H1 (cell line): ENCODE results near the gene HSPA4L. TPM values are rescaled to one million over a fixed set of nuclear protein-coding genes. Genes with fewer than 3 reads are reported as not detected.

ENCODE experiments used
- CTCF ChIA-PET: fragments of 300-600 bp; sonication (Branson Sonifier 250); formaldehyde crosslinking; loops from one replicate; lab custom pipeline; 2021; ENCODE audit not compliant: partially characterized antibody; lab: Charles Lee
- POLR2A ChIA-PET: fragments of 300-600 bp; sonication (Branson Sonifier 250); formaldehyde crosslinking; loops from one replicate; lab custom pipeline; 2021; ENCODE audit warnings: inconsistent platforms; ENCODE audit not compliant: partially characterized antibody; lab: Charles Lee
- DNase-seq, 2 experiments: peaks; one replicate each; pipeline versions ENCODE4 v3.0.0 to v3.0.0-alpha.2; 2010 to 2022; ENCODE audit warnings: low spot score in 2 of 2, low read depth in 1 of 2, mixed read lengths in 1 of 2
- FAIRE-seq: peaks from 2 replicates; lab custom pipeline; 2011; peaks lifted over from hg19 to GRCh38; lab: Jason Lieb, UNC
- H2AFZ ChIP-seq: 2 replicates; pipeline ENCODE4 v1.8.1; 2012; ENCODE audit warnings: low read length, inconsistent platforms
- H2AK5ac ChIP-seq: 2 replicates; pipeline ENCODE4 v1.6.1; 2013; ENCODE audit warnings: low read depth, low read length
- H2BK120ac ChIP-seq: replicated peaks from 2 replicates; pipeline ENCODE3; 2013; ENCODE audit warnings: low read depth, low read length, inconsistent platforms
- H2BK12ac ChIP-seq: 2 replicates; pipeline ENCODE4 v1.6.1; 2013; ENCODE audit warnings: low read depth, low read length
- H2BK15ac ChIP-seq: 2 replicates; pipeline ENCODE4 v1.6.1; 2013; ENCODE audit warnings: low read length
- H2BK20ac ChIP-seq: 2 replicates; pipeline ENCODE4 v1.6.1; 2013; ENCODE audit warnings: low read length
- H2BK5ac ChIP-seq: 2 replicates; pipeline ENCODE4 v1.6.1; 2013; ENCODE audit warnings: low read depth, low read length
- H3K14ac ChIP-seq: 2 replicates; pipeline ENCODE4 v1.6.1; 2013; ENCODE audit warnings: inconsistent platforms; ENCODE audit not compliant: insufficient read length
- H3K18ac ChIP-seq: 2 replicates; pipeline ENCODE4 v1.6.1; 2013; ENCODE audit warnings: low read length; ENCODE audit errors: extremely low read depth
- H3K23ac ChIP-seq: 2 replicates; pipeline ENCODE4 v1.6.1; 2013; ENCODE audit warnings: inconsistent platforms; ENCODE audit not compliant: insufficient read length
- H3K23me2 ChIP-seq: 2 replicates; pipeline ENCODE4 v1.6.1; 2013; ENCODE audit warnings: low read depth, low read length
- H3K27ac ChIP-seq: 2 replicates; pipeline ENCODE4 v1.6.1; 2011; ENCODE audit warnings: low read depth, low read length, inconsistent platforms
- H3K27me3 ChIP-seq, 4 experiments: replicated peaks in 1 of 4; 1 replicate in 1 of 4; 2 replicates in 3 of 4; pipeline versions ENCODE4 v1.6.1 to v1.8.1; 2011 to 2013; ENCODE audit warnings: low read length in 3 of 4, mild to moderate bottlenecking in 3 of 4, inconsistent platforms in 2 of 4, mixed read lengths in 2 of 4, moderate library complexity in 1 of 4; ENCODE audit not compliant: control insufficient read depth in 3 of 4, insufficient read depth in 3 of 4; ENCODE audit errors: extremely low read depth in 1 of 4
- H3K36me3 ChIP-seq, 4 experiments: 2 replicates each; pipeline versions ENCODE4 v1.6.1 to v1.8.1; 2011 to 2013; ENCODE audit warnings: mild to moderate bottlenecking in 4 of 4, low read length in 3 of 4, moderate library complexity in 2 of 4, control low read depth in 1 of 4, inconsistent platforms in 1 of 4; ENCODE audit not compliant: insufficient read depth in 4 of 4, control insufficient read depth in 2 of 4
- H3K4ac ChIP-seq: replicated peaks from 2 replicates; pipeline ENCODE3; 2013; ENCODE audit warnings: low read length, low read depth, mixed read lengths, inconsistent platforms; ENCODE audit not compliant: insufficient read length
- H3K4me1 ChIP-seq, 4 experiments: replicated peaks in 1 of 4; 1 replicate in 1 of 4; 2 replicates in 3 of 4; pipeline versions ENCODE4 v1.6.1 to v1.8.1; 2011 to 2013; ENCODE audit warnings: low read length in 3 of 4, inconsistent platforms in 2 of 4, mixed read lengths in 1 of 4; ENCODE audit not compliant: insufficient read depth in 4 of 4, control insufficient read depth in 3 of 4
- H3K4me2 ChIP-seq, 2 experiments: 2 replicates each; pipeline versions ENCODE4 v1.6.1 to v1.8.1; 2011 to 2013; ENCODE audit warnings: low read depth in 2 of 2, low read length in 2 of 2, control low read depth in 1 of 2, inconsistent platforms in 1 of 2, mild to moderate bottlenecking in 1 of 2; ENCODE audit not compliant: insufficient read depth in 1 of 2
- H3K4me3 ChIP-seq, 4 experiments: fragments of 200-600, 300-600 bp in 1 of 4; sonication (generic), shearing (Covaris generic), sonication (Bioruptor Twin) in 1 of 4; 2 replicates each; pipeline versions ENCODE4 v1.5.1 to v1.8.1; 2011 to 2016; ENCODE audit warnings: low read length in 4 of 4, low read depth in 3 of 4, control low read depth in 2 of 4, inconsistent platforms in 2 of 4, mild to moderate bottlenecking in 2 of 4, mixed read lengths in 1 of 4, moderate library complexity in 1 of 4; ENCODE audit not compliant: insufficient read depth in 2 of 4; ENCODE audit errors: extremely low read depth in 1 of 4
- H3K56ac ChIP-seq: replicated peaks from 2 replicates; pipeline ENCODE3; 2013; ENCODE audit warnings: low read depth, mild to moderate bottlenecking, mixed read lengths, low read length, inconsistent platforms; ENCODE audit not compliant: insufficient read length
- H3K79me1 ChIP-seq: 2 replicates; pipeline ENCODE4 v1.6.1; 2013; ENCODE audit warnings: low read depth, low read length, control low read depth
- H3K79me2 ChIP-seq, 2 experiments: 2 replicates each; pipeline versions ENCODE4 v1.6.1 to v1.8.1; 2012 to 2013; ENCODE audit warnings: low read length in 2 of 2, mild to moderate bottlenecking in 2 of 2, inconsistent platforms in 1 of 2; ENCODE audit not compliant: insufficient read depth in 2 of 2, control insufficient read depth in 1 of 2
- H3K9ac ChIP-seq, 4 experiments: replicated peaks in 1 of 4; 1 replicate in 1 of 4; 2 replicates in 3 of 4; pipeline versions ENCODE4 v1.6.1 to v1.8.1; 2011 to 2013; ENCODE audit warnings: low read depth in 3 of 4, low read length in 3 of 4, control low read depth in 2 of 4, mild to moderate bottlenecking in 2 of 4, moderate library complexity in 2 of 4, inconsistent platforms in 1 of 4; ENCODE audit errors: extremely low read depth in 1 of 4
- H3K9me3 ChIP-seq, 2 experiments: 2 replicates each; pipeline versions ENCODE4 v1.6.1 to v1.8.1; 2012 to 2013; ENCODE audit warnings: mild to moderate bottlenecking in 2 of 2, moderate library complexity in 2 of 2, control low read depth in 1 of 2, inconsistent platforms in 1 of 2, low read depth in 1 of 2, low read length in 1 of 2, mixed read lengths in 1 of 2; ENCODE audit not compliant: insufficient read depth in 2 of 2
- H4K20me1 ChIP-seq, 2 experiments: replicated peaks in 1 of 2; 2 replicates each; pipeline versions ENCODE3 to v1.8.1; 2011 to 2013; ENCODE audit warnings: inconsistent platforms in 2 of 2, low read length in 2 of 2, mild to moderate bottlenecking in 1 of 2; ENCODE audit not compliant: insufficient read depth in 2 of 2, control insufficient read depth in 1 of 2
- H4K5ac ChIP-seq: 2 replicates; pipeline ENCODE4 v1.6.1; 2013; ENCODE audit warnings: low read length, low read depth, mixed read lengths, inconsistent platforms; ENCODE audit not compliant: insufficient read length
- H4K8ac ChIP-seq: 2 replicates; pipeline ENCODE4 v1.8.0; 2013; ENCODE audit warnings: mild to moderate bottlenecking, moderate library complexity, low read length, inconsistent platforms; ENCODE audit not compliant: insufficient read depth; ENCODE audit errors: extremely low read depth
- H4K91ac ChIP-seq: replicated peaks from 2 replicates; pipeline ENCODE3; 2013; ENCODE audit warnings: low read length, mixed read lengths, inconsistent platforms; ENCODE audit not compliant: insufficient read length
- ATF2 ChIP-seq: IDR thresholded peaks from 2 replicates; pipeline ENCODE4 v1.6.1; 2012; ENCODE audit warnings: low read length, inconsistent platforms
- BACH1 ChIP-seq: IDR thresholded peaks from 2 replicates; pipeline ENCODE4 v1.6.1; 2012; ENCODE audit warnings: low read length, improper control_type of control experiment
- CEBPB ChIP-seq: IDR thresholded peaks from 2 replicates; pipeline ENCODE4 v1.6.1; 2012; ENCODE audit warnings: low read depth, low read length
- CHD1 ChIP-seq: IDR thresholded peaks from 2 replicates; pipeline ENCODE4 v1.6.1; 2012; ENCODE audit warnings: low read depth, low read length, improper control_type of control experiment
- GABPA ChIP-seq: IDR thresholded peaks from 2 replicates; pipeline ENCODE4 v1.6.1; 2011; ENCODE audit warnings: mild to moderate bottlenecking, low read length, moderate library complexity, borderline replicate concordance; ENCODE audit not compliant: insufficient read depth
- MAFK ChIP-seq: IDR thresholded peaks from 2 replicates; pipeline ENCODE4 v1.6.1; 2012; ENCODE audit warnings: low read depth, mild to moderate bottlenecking, improper control_type of control experiment, low read length
- MAX ChIP-seq: IDR thresholded peaks from 2 replicates; pipeline ENCODE4 v1.6.1; 2012; ENCODE audit warnings: inconsistent platforms
- NANOG ChIP-seq: IDR thresholded peaks from 2 replicates; pipeline ENCODE4 v1.6.1; 2011; ENCODE audit warnings: low read length, low read depth, mild to moderate bottlenecking, inconsistent platforms; ENCODE audit not compliant: insufficient read depth, poor library complexity, severe bottlenecking
- RXRA ChIP-seq: IDR thresholded peaks from 2 replicates; pipeline ENCODE4 v1.6.1; 2011; ENCODE audit warnings: low read depth, mild to moderate bottlenecking, low read length, moderate library complexity; ENCODE audit not compliant: insufficient read depth
- TBP ChIP-seq: IDR thresholded peaks from 2 replicates; pipeline ENCODE4 v1.6.1; 2011; ENCODE audit warnings: low read depth, low read length, improper control_type of control experiment
- TCF12 ChIP-seq: IDR thresholded peaks from 2 replicates; pipeline ENCODE4 v1.6.1; 2011; ENCODE audit warnings: low read depth, mild to moderate bottlenecking, low read length
- YY1 ChIP-seq: IDR thresholded peaks from 2 replicates; pipeline ENCODE4 v1.6.1; 2011; ENCODE audit warnings: low read depth, mild to moderate bottlenecking, low read length
- WGBS, 2 experiments: shearing (Covaris generic) in 1 of 2; methylation state at CpG; one replicate each; pipeline versions ENCODE4 v1.1.6 to v1.1.7; 2013 to 2015; ENCODE audit warnings: low lambda C conversion rate in 2 of 2, mixed read lengths in 2 of 2, inconsistent platforms in 1 of 2, low coverage in 1 of 2, missing lambda C conversion rate in 1 of 2; ENCODE audit not compliant: insufficient replicate concordance in 2 of 2, insufficient coverage in 1 of 2, insufficient read length in 1 of 2; ENCODE audit errors: extremely low coverage in 1 of 2, missing lambda C conversion rate in 1 of 2; 5-methylcytosine and 5-hydroxymethylcytosine counted together
- polyA plus RNA-seq, 7 experiments: library from polyadenylated mRNA; depleted of rRNA in 3 of 7; stranded (reverse) in 5 of 7; unstranded in 2 of 7; fragments of >200 nt in 5 of 7; fragments of 200-250 nt in 2 of 7; gene quantifications; 1 replicate in 5 of 7; 2 replicates in 1 of 7; 4 replicates in 1 of 7; pipeline versions ENCODE4 v1.2.1 to v1.2.3, GENCODE V29; 2011 to 2013; ENCODE audit warnings: missing spikeins in 2 of 7, mixed read lengths in 2 of 7
- total RNA-seq: library from RNA; stranded (reverse); fragmentation: NEBNext Ultra II Directional; extraction: Animal tissue kit (Norgen Biotek cat#: 25700); gene quantifications from 2 replicates; pipeline ENCODE4 v1.2.1, GENCODE V29; 2021

The HSPA4L gene
- total and polyA plus RNA-seq, 2 of the 8 experiments (the other 6 are each of a cell fraction or from before 2014, with no cell fraction given), result 0.65 to 4.7 TPM

DNA sequence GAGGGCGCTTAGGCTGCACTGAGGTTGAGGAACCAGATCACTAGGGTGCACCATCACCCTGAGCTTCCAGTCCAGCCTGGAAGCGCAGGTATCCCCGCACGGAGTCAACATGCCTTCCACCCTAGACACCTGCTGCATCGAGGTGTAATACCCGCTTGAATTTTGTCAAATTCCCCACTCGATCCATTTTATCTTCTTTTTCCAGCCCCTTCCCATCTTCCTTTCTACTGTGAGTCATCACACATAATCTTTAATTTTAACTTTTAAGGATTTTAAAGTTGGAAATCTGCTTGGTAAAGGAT lies 99.4 kb downstream of the HSPA4L start:
- Histone ChIP-seq H3K27me3 (no peaks in the 10 kb centered on the region), H3K36me3 (peaks cover 5 to 37% (median 19%) of the 10 kb centered on the region in 4 experiments), H2BK12ac (no peak overlapping the region), H4K8ac (peak overlapping the region; percentile 91; the same call in 1 of the 2 replicates), H3K79me2 (peaks cover 0 to 21% of the 10 kb centered on the region in 2 experiments; a peak in 2 of 4 replicates), H2BK20ac (no peak overlapping the region), H3K9me3 (no peaks in the 10 kb centered on the region), H4K20me1 (peaks cover 0 to 1% of the 10 kb centered on the region in 2 experiments), H2BK15ac (no peak overlapping the region), H4K5ac (peak overlapping the region; percentile 66), H2BK5ac (peak overlapping the region; percentile 99), H3K18ac (peak overlapping the region; percentile 75), H2BK120ac (no peak overlapping the region), H3K27ac (peak overlapping the region; percentile 100), H4K91ac (no peak overlapping the region), H3K4me3 (peak overlapping the region; percentile 92 to 96 (median 94)), H3K23me2 (peaks cover 6% of the 10 kb centered on the region), H3K9ac (peak overlapping the region in 3 of 4 experiments; percentile 89 to 100 (median 100); a peak in 6 of 7 replicates), H3K23ac (no peak overlapping the region), H3K4ac (peak overlapping the region; percentile 53), H3K4me1 (no peaks in the 10 kb centered on the region; a peak in 1 of 7 replicates), H3K4me2 (peak overlapping the region; percentile 56 to 73), H3K14ac (no peak overlapping the region), H3K79me1 (no peaks in the 10 kb centered on the region; the same call in 1 of the 2 replicates), H3K56ac (peak overlapping the region; percentile 43), H2AFZ (no peak overlapping the region), H2AK5ac (no peak overlapping the region)
- WGBS, 2 experiments, result 3% methylated on average over 7 of the region's 7 CpGs; no CpG with 5 or more reads in 1 of the 2 experiments
- ChIA-PET POLR2A (interaction anchor here (0.5 to 2.1 kb wide), 37 partner anchors 9 to 407 kb away, joined by 3 to 17 read pairs (median 4); partner anchors contain the start of genes ABHD18, HSPA4L, INTU and LARP1B), CTCF (interaction anchor here (1.1 to 1.6 kb wide), 3 partner anchors 23 to 179 kb away, joined by 3 to 5 read pairs (median 3); no protein-coding TSS in a partner anchor)
- FAIRE-seq (peak; percentile 48), DNase-seq (no peak)
- no peak for TF ChIP-seq RXRA
- TF ChIP-seq ATF2, result no peak; the same call in 1 of the 2 replicates
- no peak for TF ChIP-seq TCF12
- 0 out of 2 replicates have a peak, but pooled peaks have one; percentile 4 for TF ChIP-seq MAX
- no peak for TF ChIP-seq TBP
- no peak for TF ChIP-seq MAFK
- no peak for TF ChIP-seq GABPA
- TF ChIP-seq CEBPB, result no peak
- TF ChIP-seq BACH1, result no peak
- TF ChIP-seq YY1, result no peak
- TF ChIP-seq CHD1, result no peak
- no peak for TF ChIP-seq NANOG
